ENCODE results near the gene C12orf54. TPM values are rescaled to one million over a fixed set of nuclear protein-coding genes. Genes with fewer than 3 reads are reported as not detected.

C12orf54 gene
- polyA plus RNA-seq, 1 of the 3 experiments (the other 2 are of a cell fraction) = not detected

DNA sequence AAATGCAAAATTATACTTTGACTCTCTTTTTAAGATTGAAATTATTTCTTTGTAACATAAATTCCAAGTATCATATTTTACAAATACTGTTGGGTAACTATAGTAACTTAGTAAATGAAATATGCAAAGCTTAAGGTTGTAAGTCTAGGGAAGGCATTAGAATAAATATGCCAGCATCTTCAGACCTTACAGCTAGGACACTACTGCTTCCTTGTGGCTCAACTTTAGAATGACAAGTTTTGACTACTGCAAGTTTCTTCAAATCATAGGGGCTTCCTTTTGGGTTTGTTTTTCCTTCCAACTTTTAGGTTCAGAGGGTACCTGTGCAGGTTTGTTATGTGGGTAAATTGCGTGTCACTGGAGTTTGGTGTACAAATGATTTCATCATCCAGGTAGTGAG lies 27.6 kb upstream of the C12orf54 start:
- H3K9me3 ChIP-seq = no peaks in the 10 kb centered on the region

DNA sequence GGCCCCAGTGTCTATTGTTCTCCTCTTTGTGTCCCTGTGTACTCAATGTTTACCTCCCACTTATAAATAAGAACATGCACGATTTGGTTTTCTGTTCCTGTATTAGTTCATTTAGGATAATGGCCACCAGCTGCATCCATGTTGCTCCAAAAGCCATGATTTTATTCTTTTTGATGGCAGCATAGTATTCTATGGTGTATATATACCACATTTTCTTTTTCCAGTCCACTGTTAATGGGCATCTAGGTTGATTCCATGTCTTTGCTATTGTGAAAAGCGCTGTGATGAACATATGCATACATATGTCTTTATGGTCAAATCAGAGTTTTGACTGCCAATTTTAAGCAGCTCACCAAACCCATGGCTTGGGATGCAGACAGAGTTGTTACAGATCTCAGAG lies 27.2 kb upstream of the C12orf54 start:
- no peak for TF ChIP-seq EP300 (IDR thresholded peaks at IDR 0.05; ENCODE audit: borderline replicate concordance in 1 of 2, low read depth in 1 of 2, low read length in 1 of 2)
- no peak for TF ChIP-seq GATA2 (CRISPR knock-in tag; IDR thresholded peaks at IDR 0.05)
- TF ChIP-seq MEF2A (IDR thresholded peaks at IDR 0.05; ENCODE audit: borderline replicate concordance, low read depth) = no peak
- no peak for TF ChIP-seq RAD21 (IDR thresholded peaks at IDR 0.05; ENCODE audit: low read length)
- TF ChIP-seq, protein P1, sequence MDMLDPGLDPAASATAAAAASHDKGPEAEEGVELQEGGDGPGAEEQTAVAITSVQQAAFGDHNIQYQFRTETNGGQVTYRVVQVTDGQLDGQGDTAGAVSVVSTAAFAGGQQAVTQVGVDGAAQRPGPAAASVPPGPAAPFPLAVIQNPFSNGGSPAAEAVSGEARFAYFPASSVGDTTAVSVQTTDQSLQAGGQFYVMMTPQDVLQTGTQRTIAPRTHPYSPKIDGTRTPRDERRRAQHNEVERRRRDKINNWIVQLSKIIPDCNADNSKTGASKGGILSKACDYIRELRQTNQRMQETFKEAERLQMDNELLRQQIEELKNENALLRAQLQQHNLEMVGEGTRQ (IDR thresholded peaks at IDR 0.05; ENCODE audit: borderline replicate concordance, low read depth, low read length) = no peak
- no peak for TF ChIP-seq ELF1 (IDR thresholded peaks at IDR 0.05)
- TF ChIP-seq SMC3 (IDR thresholded peaks at IDR 0.05; ENCODE audit: low read depth, low read length) = no peak
- no peak for TF ChIP-seq FOXJ3 (CRISPR knock-in tag; IDR thresholded peaks at IDR 0.05)
- TF ChIP-seq GABPA (IDR thresholded peaks at IDR 0.05; ENCODE audit: low read depth) = no peak
- no peak for TF ChIP-seq SIN3A (IDR thresholded peaks at IDR 0.05; ENCODE audit: borderline replicate concordance, low read depth, low read length)
- TF ChIP-seq, protein P2, sequence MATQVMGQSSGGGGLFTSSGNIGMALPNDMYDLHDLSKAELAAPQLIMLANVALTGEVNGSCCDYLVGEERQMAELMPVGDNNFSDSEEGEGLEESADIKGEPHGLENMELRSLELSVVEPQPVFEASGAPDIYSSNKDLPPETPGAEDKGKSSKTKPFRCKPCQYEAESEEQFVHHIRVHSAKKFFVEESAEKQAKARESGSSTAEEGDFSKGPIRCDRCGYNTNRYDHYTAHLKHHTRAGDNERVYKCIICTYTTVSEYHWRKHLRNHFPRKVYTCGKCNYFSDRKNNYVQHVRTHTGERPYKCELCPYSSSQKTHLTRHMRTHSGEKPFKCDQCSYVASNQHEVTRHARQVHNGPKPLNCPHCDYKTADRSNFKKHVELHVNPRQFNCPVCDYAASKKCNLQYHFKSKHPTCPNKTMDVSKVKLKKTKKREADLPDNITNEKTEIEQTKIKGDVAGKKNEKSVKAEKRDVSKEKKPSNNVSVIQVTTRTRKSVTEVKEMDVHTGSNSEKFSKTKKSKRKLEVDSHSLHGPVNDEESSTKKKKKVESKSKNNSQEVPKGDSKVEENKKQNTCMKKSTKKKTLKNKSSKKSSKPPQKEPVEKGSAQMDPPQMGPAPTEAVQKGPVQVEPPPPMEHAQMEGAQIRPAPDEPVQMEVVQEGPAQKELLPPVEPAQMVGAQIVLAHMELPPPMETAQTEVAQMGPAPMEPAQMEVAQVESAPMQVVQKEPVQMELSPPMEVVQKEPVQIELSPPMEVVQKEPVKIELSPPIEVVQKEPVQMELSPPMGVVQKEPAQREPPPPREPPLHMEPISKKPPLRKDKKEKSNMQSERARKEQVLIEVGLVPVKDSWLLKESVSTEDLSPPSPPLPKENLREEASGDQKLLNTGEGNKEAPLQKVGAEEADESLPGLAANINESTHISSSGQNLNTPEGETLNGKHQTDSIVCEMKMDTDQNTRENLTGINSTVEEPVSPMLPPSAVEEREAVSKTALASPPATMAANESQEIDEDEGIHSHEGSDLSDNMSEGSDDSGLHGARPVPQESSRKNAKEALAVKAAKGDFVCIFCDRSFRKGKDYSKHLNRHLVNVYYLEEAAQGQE (IDR thresholded peaks at IDR 0.05; ENCODE audit: low read depth, low read length) = no peak
- TF ChIP-seq, protein P3, sequence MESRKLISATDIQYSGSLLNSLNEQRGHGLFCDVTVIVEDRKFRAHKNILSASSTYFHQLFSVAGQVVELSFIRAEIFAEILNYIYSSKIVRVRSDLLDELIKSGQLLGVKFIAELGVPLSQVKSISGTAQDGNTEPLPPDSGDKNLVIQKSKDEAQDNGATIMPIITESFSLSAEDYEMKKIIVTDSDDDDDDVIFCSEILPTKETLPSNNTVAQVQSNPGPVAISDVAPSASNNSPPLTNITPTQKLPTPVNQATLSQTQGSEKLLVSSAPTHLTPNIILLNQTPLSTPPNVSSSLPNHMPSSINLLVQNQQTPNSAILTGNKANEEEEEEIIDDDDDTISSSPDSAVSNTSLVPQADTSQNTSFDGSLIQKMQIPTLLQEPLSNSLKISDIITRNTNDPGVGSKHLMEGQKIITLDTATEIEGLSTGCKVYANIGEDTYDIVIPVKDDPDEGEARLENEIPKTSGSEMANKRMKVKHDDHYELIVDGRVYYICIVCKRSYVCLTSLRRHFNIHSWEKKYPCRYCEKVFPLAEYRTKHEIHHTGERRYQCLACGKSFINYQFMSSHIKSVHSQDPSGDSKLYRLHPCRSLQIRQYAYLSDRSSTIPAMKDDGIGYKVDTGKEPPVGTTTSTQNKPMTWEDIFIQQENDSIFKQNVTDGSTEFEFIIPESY (IDR thresholded peaks at IDR 0.05; ENCODE audit: borderline replicate concordance, low read depth) = no peak
- TF ChIP-seq, protein P4, sequence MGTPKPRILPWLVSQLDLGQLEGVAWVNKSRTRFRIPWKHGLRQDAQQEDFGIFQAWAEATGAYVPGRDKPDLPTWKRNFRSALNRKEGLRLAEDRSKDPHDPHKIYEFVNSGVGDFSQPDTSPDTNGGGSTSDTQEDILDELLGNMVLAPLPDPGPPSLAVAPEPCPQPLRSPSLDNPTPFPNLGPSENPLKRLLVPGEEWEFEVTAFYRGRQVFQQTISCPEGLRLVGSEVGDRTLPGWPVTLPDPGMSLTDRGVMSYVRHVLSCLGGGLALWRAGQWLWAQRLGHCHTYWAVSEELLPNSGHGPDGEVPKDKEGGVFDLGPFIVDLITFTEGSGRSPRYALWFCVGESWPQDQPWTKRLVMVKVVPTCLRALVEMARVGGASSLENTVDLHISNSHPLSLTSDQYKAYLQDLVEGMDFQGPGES (IDR thresholded peaks at IDR 0.05; ENCODE audit: low read depth, low read length) = no peak
- TF ChIP-seq FOXM1 (IDR thresholded peaks at IDR 0.05; ENCODE audit: low read depth) = no peak
- no peak for TF ChIP-seq NFIC (IDR thresholded peaks at IDR 0.05; ENCODE audit: borderline replicate concordance)
- CTCF ChIA-PET = no interaction called here
- Histone ChIP-seq H3K9me3 (no peaks in the 10 kb centered on the region), H3K79me2 (ENCODE audit: insufficient read depth) (no peaks in the 10 kb centered on the region), H3K27ac (ENCODE audit: low read depth in 2 of 2, low read length in 1 of 2) (no peak overlapping the region), H3K4me2 (no peak overlapping the region), H2AFZ (ENCODE audit: low read depth) (no peak overlapping the region), H3F3A (replicated peaks; ENCODE audit: insufficient read depth) (no peaks in the 10 kb centered on the region), H4K20me1 (ENCODE audit: insufficient read depth) (no peaks in the 10 kb centered on the region), H3K27me3 (ENCODE audit: insufficient read depth) (peaks cover 9% of the 10 kb centered on the region; the same call in 1 of the 2 replicates), H3K36me3 (replicated peaks in 1 of 2; ENCODE audit: control insufficient read depth in 1 of 2, insufficient read depth in 2 of 2, low read length in 1 of 2) (no peaks in the 10 kb centered on the region), H3K9ac (no peak overlapping the region), H3K9me2 (no peaks in the 10 kb centered on the region), H3K4me1 (ENCODE audit: control insufficient read depth in 1 of 2, insufficient read depth in 2 of 2, low read depth in 1 of 2, low read length in 1 of 2) (no peaks in the 10 kb centered on the region), H3K4me3 (ENCODE audit: low read depth in 2 of 2, low read length in 1 of 2) (no peak overlapping the region)
- 2% methylated on average over 2 of the region's 2 CpGs for WGBS (ENCODE audit: low lambda C conversion rate)
- POLR2A ChIA-PET = no interaction called here
- DNase-seq = no peak

More for the DNA sequence above, 27.6 kb upstream of the C12orf54 start:
- Histone ChIP-seq H3K27ac (ENCODE audit: low read depth in 2 of 2, low read length in 1 of 2) (no peak overlapping the region), H2AFZ (ENCODE audit: low read depth) (no peak overlapping the region), H4K20me1 (ENCODE audit: insufficient read depth) (no peaks in the 10 kb centered on the region), H3K9ac (no peak overlapping the region), H3K4me2 (no peak overlapping the region), H3K4me3 (ENCODE audit: low read depth in 2 of 2, low read length in 1 of 2) (no peak overlapping the region; a peak in 1 of 4 replicates), H3F3A (replicated peaks; ENCODE audit: insufficient read depth) (no peaks in the 10 kb centered on the region), H3K27me3 (ENCODE audit: insufficient read depth) (peaks cover 9% of the 10 kb centered on the region; the same call in 1 of the 2 replicates), H3K9me2 (no peaks in the 10 kb centered on the region), H3K79me2 (ENCODE audit: insufficient read depth) (no peaks in the 10 kb centered on the region), H3K36me3 (replicated peaks in 1 of 2; ENCODE audit: control insufficient read depth in 1 of 2, insufficient read depth in 2 of 2, low read length in 1 of 2) (no peaks in the 10 kb centered on the region), H3K4me1 (ENCODE audit: control insufficient read depth in 1 of 2, insufficient read depth in 2 of 2, low read depth in 1 of 2, low read length in 1 of 2) (no peaks in the 10 kb centered on the region)
- TF ChIP-seq POLR2AphosphoS5 (IDR thresholded peaks at IDR 0.05; ENCODE audit: low read depth, low read length) (no peak), RAD21 (IDR thresholded peaks at IDR 0.05; ENCODE audit: low read length) (peak; percentile 45)
- TF ChIP-seq, protein P5, sequence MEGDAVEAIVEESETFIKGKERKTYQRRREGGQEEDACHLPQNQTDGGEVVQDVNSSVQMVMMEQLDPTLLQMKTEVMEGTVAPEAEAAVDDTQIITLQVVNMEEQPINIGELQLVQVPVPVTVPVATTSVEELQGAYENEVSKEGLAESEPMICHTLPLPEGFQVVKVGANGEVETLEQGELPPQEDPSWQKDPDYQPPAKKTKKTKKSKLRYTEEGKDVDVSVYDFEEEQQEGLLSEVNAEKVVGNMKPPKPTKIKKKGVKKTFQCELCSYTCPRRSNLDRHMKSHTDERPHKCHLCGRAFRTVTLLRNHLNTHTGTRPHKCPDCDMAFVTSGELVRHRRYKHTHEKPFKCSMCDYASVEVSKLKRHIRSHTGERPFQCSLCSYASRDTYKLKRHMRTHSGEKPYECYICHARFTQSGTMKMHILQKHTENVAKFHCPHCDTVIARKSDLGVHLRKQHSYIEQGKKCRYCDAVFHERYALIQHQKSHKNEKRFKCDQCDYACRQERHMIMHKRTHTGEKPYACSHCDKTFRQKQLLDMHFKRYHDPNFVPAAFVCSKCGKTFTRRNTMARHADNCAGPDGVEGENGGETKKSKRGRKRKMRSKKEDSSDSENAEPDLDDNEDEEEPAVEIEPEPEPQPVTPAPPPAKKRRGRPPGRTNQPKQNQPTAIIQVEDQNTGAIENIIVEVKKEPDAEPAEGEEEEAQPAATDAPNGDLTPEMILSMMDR (IDR thresholded peaks at IDR 0.05) = peak; percentile 53
- CTCF ChIA-PET = no interaction called here
- 6% methylated on average over 1 of the region's 1 CpG for WGBS (ENCODE audit: low lambda C conversion rate)
- DNase-seq = no peak
- POLR2A ChIA-PET = no interaction called here
